NCI-H82 treated with DMSO at 0.1 percent for 48 hours (cell line): ENCODE data around the gene SDK1.

Experiments used
- DNase-seq: peaks from one replicate; lab custom pipeline; 2025; ENCODE audit not compliant: unreplicated experiment; lab: John Stamatoyannopoulos, UW

Gene SDK1

DNA sequence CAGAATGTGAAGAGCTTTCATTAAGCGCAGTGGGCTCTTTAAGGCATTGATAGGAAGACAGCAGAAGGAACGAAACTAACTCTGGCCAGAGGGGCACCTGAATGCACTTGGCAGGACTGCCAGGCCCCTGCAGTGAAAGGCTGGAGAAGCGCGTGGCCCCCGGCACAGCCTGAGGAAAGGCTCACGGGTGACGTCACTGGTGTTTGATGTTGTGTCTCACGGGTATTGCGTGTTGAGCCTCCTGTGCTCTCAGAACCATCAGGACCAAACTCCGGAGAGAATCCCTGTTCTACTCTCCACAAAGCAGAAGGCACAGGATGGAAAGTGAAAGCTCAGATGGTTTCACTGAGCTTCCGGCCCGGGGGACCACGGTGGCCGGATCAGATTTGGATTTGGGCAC is 865.3 kb downstream of the SDK1 start:
- no peak for DNase-seq

DNA sequence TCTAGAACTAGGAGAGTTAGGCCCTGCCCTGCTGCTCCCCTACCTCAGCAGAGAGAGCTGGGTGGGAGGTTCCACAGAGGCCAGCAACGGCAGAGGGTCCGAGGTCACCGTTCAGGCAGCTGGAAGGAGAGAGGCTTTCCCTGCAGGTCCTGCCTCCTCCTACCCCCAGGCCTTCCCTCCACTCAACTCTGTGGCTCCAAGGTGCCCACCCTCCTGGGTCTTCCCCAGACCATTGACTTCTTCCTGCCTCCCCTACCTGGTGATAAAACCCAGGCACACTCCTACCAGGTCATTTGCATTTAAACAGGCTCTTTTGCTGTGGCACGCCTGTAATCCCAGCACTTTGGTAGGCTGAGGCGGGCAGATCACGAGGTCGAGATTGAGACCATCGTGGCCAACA is 865.8 kb downstream of the SDK1 start:
- DNase-seq = no peak

DNA sequence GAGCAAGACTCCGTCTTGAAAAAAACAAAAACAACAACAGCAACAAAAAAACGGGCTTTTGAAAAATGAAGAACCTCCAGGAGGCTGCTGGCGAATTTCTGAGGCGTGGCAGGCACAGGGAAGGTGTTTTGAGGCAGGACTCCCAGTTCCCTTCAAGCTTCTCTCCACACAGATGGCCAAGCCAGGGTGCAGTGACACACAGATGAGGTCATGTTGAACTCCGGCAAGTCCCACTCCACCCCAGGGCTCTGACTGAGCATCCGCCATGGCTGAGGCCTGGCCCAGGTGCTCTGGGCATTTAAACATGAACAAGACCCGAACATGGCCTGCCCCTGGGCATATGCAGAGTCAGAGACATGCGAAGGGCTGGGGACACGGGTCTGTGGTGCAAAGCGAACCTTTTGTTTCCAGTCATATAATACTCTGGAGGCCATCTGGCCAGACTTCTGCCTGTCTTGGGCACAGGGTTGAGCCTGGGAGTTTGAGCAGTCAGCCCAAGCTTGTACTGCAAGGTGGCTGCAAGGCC is 866.4 kb downstream of the SDK1 start:
- DNase-seq = no peak

DNA sequence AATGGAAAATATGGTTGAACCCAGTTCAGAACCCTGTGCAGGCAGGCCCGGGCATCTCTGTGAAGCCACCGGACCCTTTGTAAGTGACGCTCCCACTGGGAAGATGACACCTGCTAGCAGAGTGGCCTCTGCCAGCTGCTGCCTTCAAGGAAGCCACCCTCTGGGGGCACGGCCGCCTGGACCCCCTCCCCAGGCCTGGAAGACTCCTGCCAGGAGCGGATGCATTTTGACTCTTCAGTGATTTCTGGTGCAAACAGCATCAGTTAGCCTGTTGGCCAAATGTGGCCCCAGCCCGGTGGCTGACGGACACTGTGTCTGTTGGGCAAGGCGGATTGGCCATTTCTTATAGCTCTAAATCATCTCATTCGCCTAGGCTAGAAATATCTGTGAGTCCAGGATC is 867.0 kb downstream of the SDK1 start:
- DNase-seq = no peak

DNA sequence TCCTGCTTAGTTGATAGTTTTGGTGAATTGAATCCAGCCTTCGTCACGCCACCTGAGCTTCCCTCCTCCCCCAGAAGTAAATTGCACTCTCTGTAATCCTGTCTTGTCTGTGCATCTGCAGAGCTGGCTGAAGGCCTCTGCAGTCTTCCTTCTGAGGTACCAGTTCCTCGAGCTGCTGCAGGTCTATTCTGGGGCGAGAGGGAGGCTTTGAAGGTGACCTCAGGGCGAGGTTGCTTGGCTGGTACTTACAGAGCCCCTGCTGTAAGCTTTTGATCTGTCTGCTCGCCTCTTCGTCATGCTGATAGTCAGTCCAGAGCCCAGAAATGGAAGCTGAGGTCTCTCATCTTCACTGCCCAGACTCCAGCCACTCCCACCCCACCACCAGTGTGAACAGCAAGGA is 867.5 kb downstream of the SDK1 start:
- no peak for DNase-seq

DNA sequence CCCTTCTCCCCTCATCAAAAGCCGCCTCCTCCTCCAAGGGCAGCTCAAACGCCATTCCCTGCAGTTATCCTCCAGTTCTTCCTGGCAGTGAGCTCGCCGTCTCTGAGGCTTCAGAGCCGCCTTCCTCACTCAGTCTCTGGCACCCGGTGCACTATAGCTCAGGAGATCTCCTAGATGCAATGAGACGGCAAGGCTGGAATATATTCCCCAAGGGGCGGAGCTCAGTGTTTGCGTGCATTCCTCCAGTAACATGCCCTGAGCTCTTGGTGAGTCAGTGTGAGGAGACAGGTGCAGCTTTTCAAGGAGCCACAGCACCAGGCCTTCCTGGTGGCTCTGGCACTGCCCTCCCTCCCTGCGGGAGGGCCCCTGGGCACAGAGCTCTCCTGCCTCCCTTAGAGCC is 868.4 kb downstream of the SDK1 start:
- no peak for DNase-seq

DNA sequence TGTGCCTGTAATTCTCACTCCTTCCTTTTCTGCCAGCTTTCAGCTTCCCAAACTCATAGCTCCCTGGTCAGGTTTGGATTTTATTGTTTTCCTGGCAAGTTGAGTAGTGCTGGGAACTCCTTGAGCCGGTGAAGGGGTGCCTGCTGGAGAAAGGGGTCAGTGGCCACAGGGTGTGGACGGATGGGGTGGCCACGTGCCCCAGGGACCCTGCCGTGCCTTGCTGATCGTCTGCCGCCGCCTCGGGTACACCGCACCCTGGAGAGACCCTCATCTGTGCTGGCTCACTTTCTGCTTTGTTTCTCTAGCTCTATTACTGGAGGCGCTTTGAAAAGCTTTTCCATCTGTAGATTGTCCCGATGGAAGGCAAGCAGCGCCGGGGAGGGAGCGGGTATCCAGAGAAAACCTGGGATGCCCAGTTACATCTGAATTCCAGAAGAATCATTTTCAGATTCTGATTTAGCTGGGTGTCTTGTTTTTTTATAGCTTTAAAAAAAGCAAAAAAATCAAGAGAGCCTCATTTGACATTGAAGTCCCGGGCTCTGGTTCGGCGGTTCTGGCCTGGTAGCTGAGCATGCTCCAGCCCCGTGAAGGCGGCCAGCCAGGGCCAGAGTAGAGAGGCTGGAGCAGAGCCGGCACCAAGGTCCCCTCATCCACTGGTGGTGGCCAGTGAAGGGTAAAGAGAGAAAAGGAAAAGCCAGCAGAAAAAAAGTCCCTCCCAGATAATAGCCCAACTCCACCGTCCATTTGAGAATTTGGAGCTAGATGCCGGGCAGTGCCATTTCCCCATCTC is 870.1 kb downstream of the SDK1 start:
- DNase-seq = no peak

DNA sequence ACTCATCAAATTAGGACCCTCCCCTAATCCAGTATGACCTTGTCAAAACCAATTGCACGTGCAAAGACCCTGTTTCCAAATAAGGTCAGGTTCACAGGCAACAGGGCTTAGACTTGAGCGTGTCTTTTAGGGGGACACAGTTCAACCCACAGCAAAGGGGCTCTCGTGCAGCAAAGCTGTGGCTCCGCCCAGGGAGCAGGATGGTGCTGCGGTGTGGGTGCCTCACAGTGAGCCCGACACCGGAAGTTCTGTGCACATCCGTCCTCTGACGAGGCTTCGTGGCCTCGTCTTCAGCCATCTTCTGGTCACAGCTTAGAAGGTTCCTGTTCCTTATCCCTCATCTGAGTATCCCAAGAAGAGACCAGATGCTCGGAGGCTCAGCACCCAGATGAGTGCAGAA is 871.8 kb downstream of the SDK1 start:
- no peak for DNase-seq

DNA sequence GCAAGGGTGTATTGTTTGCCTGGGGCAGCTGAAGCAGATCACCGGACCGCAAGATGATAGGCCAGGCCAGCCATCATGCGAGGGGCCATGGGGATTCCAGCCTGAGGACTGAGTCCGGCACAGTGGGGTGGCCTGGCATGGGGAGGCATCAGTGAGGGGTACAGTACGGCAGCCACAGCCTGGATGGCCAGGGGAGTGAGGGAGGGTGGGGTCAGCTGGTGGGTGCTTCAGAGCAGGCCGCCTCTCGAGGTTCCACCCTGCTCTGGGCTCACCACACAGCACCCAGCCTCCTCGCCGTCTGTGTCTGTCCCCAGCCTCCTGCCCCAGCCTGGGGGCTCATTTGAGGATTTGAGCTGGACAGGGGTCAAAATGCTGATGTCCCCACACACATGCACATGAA is 872.6 kb downstream of the SDK1 start:
- no peak for DNase-seq

DNA sequence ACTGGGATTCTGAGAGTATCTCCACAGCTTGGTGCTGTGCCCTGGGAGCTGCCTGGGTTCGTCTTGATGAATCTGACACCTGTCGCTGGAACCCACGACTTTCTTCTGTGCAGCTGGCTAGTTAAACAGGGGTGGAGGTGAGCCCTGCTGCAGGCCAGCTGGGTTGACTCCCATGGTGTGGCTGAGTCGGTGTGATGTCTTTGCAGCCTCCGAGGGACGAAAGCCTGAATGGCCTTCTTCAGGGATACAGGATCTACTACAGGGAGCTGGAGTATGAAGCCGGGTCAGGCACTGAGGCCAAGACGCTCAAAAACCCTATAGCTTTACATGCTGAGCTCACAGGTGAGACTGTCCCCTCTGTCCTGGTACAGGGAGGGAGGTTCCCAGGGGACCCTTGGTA is 873.0 kb downstream of the SDK1 start:
- DNase-seq = no peak

DNA sequence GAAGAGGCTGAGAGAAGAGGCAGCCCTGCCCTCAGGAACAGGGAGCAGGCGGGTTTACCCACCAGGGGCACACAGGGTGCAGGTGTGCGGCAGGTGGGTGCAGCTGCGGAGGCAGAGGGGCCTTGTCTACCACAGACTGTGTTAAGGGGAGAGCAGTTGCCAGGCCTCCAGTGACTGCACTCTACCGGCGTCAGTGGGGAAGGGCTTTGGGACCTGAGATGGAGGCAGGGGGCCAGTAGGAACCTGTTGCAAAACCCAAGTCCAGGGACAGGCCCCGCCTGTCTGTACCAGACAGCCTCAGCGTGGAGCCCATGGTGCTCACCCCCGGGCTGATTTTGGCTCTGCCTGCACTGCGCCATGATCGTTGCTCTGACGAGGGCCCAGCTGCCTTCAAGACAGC is 873.4 kb downstream of the SDK1 start:
- DNase-seq = no peak

DNA sequence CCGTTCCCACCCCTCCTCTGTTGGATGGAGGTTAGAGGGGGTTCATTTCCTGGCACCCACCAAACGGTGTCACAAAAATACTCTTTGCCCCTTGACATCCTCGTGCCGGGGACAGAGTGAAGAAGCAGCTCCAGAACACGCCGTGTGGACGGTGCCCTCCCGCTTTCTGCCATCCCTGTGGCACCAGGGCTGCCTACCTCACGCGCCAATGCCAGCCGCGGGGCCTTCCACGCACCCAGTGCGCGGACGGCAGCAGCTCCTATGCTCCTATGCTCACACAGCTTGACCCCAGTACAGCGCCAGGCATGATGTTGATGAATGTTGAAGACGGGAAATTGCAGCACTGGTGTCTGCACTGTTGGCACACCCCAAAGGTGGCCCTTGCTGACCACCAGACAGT is 873.8 kb downstream of the SDK1 start:
- DNase-seq = no peak

DNA sequence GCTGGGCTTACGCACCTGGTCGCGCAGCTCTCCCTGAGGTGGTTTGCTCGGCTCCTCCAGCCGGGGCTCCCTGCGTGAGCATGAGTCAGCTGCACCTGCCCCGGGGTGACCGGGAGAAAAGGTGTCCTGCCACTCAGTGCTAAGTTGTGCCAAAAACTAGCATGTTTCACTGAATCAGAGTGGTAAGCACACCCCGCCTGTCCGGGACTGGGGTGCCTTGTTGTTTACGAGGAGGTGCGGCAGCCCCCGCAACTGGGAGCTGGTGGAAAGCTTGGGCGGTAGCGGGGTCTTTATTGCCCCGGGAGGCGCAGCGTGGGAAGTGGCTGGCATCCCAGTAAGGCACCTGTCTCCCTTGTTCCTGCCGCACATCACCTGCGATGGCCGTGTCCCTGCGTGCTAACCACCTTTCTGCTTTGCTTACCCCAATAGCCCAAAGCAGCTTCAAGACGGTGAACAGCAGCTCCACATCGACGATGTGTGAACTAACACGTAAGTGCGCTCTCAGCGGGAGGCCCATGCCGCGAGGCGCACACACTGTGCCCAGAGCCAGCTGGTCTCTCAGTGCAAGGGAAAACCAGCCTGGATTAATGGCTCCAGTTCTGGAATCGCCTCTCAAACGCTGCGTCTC is 874.4 kb downstream of the SDK1 start:
- no peak for DNase-seq

DNA sequence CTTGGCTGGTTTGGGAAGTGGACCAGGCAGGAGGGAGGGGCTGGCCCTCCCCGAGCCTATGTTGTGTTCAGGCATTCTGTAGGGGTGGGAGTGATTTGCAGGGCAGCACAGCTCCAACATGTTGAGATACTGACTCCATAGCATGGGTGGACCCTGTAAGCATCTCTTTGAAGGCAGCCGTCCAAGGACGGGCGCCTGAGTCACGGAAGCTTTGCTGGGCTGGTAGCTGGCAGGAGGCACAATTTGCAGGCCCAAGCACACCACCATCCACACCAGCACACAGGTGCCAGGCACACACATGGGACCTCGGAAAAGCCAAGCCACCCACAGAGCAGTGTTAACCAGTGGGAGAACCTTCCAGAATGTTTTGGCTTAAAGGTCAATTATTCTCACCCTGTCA is 875.9 kb downstream of the SDK1 start:
- DNase-seq = no peak

DNA sequence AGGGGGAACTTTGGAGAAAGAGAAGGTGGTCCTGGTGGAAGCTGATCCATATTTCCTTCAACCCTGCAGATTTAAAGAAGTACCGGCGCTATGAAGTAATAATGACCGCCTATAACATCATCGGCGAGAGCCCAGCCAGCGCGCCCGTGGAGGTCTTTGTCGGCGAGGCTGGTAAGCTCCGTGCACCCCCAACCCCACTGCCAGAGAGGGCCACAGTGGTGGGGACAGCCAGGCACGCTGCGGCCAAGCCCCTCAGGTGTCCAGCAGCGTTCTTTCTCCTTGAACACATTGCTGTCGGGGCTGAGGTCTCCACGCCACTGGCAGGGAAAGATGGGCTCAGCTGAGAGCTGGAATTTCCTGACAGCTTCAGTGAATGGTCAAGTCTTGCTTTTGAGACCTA is 877.4 kb downstream of the SDK1 start:
- DNase-seq = no peak

DNA sequence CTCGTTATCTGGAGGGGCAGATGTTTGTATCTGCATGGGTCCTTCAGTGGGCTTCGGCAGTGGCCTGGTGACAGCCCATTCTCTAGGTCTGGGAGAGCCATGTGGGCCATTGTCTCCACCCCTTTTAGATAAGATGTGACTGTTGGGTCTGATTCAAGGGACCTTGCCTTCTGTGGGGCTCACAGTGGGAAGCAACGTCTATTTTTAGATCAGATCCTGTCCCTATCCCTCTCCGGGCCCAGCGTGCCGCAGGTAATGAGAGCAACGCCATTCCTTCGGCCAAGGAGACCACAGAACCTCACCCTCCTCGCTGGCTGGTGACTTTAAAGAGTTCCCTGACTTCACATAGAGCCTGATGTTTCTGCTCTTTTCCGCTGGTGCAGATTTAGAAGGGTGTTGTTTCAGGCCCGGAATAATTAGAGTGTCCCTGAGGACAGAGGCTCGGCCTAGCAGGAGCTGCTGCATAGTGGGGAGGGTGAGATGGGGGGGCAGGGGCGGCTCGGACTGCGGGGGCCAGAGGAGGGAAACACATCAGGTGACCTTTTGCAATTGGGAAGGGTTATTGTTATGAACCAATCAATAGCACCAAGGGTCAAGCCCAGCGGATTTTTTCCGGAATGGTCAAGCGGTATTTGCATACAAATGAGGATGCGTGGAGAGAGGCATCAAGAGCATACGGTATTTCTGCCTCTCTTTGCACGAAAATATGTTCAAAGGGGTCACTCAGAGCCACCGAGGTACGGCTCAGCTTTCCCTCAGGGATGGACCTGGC is 878.0 kb downstream of the SDK1 start:
- no peak for DNase-seq

DNA sequence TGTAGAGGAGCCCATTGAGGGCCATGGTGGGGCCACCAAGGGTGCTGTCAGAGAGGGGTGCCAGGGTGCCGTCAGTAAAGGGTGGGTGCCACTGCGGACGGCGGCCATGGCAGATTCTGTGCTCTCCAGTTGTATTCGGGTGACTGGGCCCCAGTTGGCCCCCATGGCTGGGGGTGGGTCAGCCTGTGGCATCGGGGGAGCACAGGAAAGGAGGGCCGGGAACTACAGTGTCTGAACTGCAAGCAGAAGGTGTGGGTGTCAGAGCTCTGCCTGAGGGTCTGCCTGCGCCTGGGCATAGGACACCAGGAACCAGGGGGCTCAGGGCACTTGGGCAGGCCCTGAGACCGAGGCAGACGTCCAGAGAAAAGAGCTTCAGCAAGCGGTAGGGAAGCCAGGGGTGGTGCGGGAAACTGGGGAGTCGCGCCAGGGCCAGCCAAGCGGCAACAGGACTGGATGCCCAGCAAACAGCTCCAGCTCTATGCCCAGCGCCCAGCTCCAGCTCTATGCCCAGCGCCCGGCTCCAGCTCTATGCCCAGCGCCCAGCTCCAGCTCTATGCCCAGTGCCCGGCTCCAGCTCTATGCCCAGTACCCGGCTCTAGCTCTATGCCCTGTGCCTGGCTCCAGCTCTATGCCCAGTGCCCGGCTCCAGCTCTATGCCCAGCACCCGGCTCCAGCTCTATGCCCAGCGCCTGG is 878.8 kb downstream of the SDK1 start:
- no peak for DNase-seq

DNA sequence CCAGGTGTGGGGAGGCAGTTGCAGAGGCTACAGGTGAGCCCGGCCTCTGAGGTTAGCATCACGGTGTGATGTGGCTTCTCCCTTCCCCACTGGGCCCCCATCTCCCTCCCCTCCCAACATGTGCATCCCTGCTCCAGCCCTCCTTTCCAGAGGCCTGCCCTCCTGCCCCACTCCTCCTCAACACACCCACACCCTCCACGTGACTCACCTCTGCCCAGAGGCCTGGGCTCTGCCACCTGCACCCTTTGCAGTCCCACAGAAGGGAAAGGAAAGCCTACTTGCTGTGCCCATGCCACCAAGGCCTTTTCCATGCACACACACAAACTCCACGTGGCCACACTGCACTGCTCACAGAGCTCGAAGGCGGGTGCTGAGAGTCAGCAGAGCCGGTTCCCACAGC is 880.4 kb downstream of the SDK1 start:
- DNase-seq = no peak

DNA sequence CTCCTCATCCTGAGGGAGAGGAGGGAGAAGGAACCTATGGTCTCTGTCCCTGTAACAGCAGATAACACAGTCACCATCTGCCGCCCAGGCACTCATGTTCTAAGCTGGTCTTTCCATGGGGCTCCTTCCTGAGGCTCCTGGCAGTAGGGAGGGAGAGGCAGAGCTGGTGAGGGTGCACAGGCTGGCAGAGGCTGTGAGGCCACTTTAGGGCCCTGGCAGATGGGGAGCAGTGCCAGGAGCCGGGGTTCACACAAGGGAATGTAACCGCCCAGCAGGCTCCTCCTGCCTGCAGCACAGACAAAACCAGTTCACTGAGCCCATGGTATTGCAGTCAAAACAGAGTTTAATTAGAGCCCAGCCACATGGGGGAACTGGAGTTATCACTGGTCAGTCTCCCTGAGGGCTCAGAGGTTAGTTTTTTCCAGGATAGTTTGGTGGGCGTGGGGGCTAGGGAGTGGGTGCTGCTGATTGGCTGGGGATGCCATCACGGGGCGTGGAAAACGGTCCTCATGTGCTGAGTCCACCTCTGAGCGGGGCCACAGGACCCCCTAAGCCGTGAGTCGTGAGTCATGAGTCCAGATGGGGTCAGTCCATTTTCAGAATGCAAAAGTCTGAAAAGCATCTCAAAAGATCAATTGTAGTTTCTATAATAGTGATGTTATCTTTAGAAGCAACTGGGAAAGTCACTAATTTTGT is 881.7 kb downstream of the SDK1 start:
- no peak for DNase-seq

DNA sequence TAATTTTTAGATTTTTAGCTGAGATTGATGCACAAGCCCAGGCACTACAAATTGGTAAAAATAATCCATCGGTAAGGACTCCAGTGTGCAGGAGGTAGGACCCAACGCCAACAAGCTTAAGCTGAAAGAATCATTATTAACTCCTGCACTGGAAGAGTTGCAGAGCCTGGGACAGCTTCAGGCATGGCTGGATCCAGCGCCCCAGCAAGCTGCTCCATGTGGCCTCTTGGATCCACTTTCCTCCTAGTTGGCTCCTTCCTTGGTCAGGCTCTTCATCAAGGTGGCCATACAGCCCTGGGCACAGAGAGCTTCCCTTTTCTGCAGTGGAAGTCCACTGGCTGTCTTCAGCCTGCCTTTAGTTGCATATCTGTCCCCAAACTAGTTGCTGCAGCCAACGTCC is 883.6 kb downstream of the SDK1 start:
- no peak for DNase-seq

DNA sequence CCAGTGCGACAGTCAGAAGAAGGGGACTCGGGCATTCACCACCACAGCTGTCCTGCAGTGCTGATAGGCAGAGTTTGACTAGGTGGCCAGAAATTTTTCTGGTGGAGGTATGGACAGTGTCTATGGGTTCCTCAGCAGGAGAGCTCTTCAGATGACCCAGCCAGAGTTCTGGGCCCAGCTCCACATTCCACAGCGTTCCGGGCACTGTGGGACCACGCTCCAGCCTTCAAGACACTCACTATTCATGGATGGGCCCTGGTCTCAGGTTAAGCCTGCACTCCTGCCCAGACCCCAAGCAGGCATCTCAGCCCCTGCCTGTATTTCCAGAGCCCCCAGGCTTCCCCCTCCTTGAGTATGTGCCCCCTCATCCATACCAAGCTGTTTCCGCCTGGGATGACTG is 884.1 kb downstream of the SDK1 start:
- no peak for DNase-seq
